ENCODE data around the gene CRISP1. TPM values are rescaled to one million over a fixed set of nuclear protein-coding genes. Genes with fewer than 3 reads are reported as not detected.

Gene CRISP1, protein sequence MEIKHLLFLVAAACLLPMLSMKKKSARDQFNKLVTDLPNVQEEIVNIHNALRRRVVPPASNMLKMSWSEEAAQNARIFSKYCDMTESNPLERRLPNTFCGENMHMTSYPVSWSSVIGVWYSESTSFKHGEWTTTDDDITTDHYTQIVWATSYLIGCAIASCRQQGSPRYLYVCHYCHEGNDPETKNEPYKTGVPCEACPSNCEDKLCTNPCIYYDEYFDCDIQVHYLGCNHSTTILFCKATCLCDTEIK
- not detected for polyA plus RNA-seq (2013)

DNA sequence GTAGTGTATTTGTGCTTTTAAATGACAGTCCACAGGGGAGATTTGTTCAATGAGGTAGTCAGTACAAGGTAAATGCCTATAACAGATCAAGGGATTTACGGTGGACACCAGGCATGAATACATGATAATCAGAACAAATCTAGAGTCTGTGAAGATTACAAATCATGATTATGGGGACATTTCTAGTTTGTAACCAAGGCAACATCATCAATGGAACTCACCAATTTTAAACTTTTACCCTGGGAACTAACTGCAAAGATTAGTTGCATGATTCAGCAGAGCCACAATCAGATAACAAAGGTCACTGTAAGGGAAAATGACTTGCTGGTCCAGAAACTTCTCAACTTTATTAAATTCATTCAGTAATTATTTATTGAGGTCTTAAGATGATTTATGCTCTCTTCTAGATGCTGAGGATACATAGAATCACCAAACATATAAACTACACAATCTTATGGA, at the start of gene CRISP1:
Gene CRISP1, minus strand, starts transcription at position 51 of the 459 bp plus-strand sequence. CDS start 9,135 bp downstream, outside the sequence.
- H3K27ac ChIP-seq (ENCODE audit: insufficient read depth in 1 of 2, low read depth in 1 of 2, low read length in 2 of 2, poor library complexity in 1 of 2, severe bottlenecking in 2 of 2), result no peak within 1 kb of the TSS

DNA sequence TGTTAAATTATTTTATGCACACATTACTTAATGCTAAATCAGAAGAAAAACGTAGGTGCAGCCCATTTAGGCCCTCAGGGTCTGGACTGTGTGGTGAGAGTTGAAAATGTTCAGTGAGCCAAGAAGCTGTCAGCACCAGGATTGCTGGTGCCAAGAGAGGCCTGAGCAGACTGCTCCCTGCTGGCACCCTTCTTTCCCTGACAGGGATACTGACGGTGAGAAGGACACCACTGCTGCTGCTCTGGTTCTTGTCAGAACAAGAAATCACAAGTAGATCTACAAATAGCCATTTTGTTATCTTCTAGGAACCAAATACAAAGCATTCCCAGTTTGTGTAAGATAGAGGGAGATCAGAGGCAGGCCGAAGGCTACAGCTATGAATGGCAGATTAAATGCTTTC, 48.7 kb upstream of the CRISP1 start:
- CTCF ChIA-PET, result no interaction called here
- H3K4me3 ChIP-seq (ENCODE audit: control insufficient read depth in 1 of 7, extremely low read depth in 1 of 7, insufficient read depth in 4 of 7, low read depth in 2 of 7, low read length in 6 of 7), result no peak overlapping the region

More for the DNA sequence above, at the start of gene CRISP1:
- Histone ChIP-seq H3K9me3 (ENCODE audit: control extremely low read depth in 1 of 5, control insufficient read depth in 4 of 5, insufficient read depth in 2 of 5, low read depth in 1 of 5, low read length in 4 of 5) (peaks cover 0 to 5% (median 0%) of the 10 kb centered on the region in 5 experiments), H3K4me3 (ENCODE audit: control insufficient read depth in 1 of 7, extremely low read depth in 1 of 7, insufficient read depth in 4 of 7, low read depth in 2 of 7, low read length in 6 of 7) (no peak within 1 kb of the TSS), H3K36me3 (ENCODE audit: control insufficient read depth in 4 of 4, insufficient read depth in 4 of 4, low read length in 3 of 4) (no peaks in the 10 kb centered on the region), H3K27me3 (replicated peaks in 2 of 5; ENCODE audit: control insufficient read depth in 4 of 5, insufficient read depth in 5 of 5, low read length in 4 of 5) (no peaks in the 10 kb centered on the region), H3K4me1 (ENCODE audit: control extremely low read depth in 1 of 4, control insufficient read depth in 4 of 4, insufficient read depth in 4 of 4, low read length in 3 of 4) (no peaks in the 10 kb centered on the region)
- DNase-seq, result peak in 1 of 3 donors; percentile 21
- CTCF ChIA-PET, result no interaction called here
- WGBS (ENCODE audit: insufficient coverage), result no CpG with 5 or more reads among the region's 1 CpG
- POLR2A ChIA-PET, result no interaction called here

DNA sequence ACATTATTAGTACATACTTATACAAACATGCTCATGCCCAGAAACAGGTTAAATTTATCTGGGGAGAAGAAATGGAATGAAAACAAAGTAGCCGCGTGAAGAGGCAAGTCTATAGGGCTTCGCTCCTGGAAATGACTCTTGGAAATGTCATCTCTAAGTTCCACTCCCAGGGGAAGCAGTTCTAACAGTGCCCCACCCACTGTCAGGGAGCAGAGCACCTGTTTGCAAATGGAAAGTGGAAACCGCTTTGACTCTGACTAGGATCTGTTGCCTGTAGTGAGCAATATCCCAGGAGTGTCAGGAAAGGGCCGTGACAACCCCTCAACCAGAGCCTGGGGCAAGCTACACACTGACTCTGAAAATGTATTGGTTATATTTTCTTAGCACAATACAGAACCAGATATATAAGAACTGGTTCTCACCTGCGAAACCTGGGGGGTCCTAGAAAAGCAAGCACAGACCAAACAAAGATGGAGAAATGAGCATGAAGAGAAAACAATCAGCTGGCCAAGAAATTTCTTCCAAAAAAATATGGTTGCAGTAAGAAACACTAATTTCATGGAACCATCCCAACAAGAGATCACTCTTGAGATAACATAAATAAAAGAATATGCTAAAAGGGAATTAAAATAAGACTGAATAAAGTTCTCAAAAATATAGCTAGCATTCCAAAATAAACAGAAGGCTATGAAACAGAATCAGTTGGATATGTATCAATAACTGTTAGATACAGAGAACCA, 47.5 kb upstream of the CRISP1 start:
- ChIA-PET CTCF (interaction anchor here (1.0 kb wide), 1 partner anchor 307 kb away, joined by 3 read pairs; no protein-coding TSS in a partner anchor), POLR2A (no interaction called here)
- H3K4me1 ChIP-seq (ENCODE audit: control extremely low read depth in 1 of 4, control insufficient read depth in 4 of 4, insufficient read depth in 4 of 4, low read length in 3 of 4), result no peaks in the 10 kb centered on the region
- 94% methylated on average over 5 of the region's 6 CpGs for WGBS (ENCODE audit: insufficient coverage)
- no peaks in the 10 kb centered on the region for H3K27me3 ChIP-seq (replicated peaks in 2 of 5; ENCODE audit: control insufficient read depth in 4 of 5, insufficient read depth in 5 of 5, low read length in 4 of 5)
- no peak for DNase-seq
- H3K27ac ChIP-seq (ENCODE audit: insufficient read depth in 1 of 2, low read depth in 1 of 2, low read length in 2 of 2, poor library complexity in 1 of 2, severe bottlenecking in 2 of 2), result no peak overlapping the region
- H3K36me3 ChIP-seq (ENCODE audit: control insufficient read depth in 4 of 4, insufficient read depth in 4 of 4, low read length in 3 of 4), result no peaks in the 10 kb centered on the region
- no peaks in the 10 kb centered on the region for H3K9me3 ChIP-seq (ENCODE audit: control extremely low read depth in 1 of 5, control insufficient read depth in 4 of 5, insufficient read depth in 2 of 5, low read depth in 1 of 5, low read length in 4 of 5)
- H3K4me3 ChIP-seq (ENCODE audit: control insufficient read depth in 1 of 7, extremely low read depth in 1 of 7, insufficient read depth in 4 of 7, low read depth in 2 of 7, low read length in 6 of 7), result no peak overlapping the region

More for the DNA sequence above, 48.7 kb upstream of the CRISP1 start:
- no peak for DNase-seq
- POLR2A ChIA-PET, result no interaction called here
- no peak overlapping the region for H3K27ac ChIP-seq (ENCODE audit: insufficient read depth in 1 of 2, low read depth in 1 of 2, low read length in 2 of 2, poor library complexity in 1 of 2, severe bottlenecking in 2 of 2)
- no CpG with 5 or more reads among the region's 3 CpGs for WGBS (ENCODE audit: insufficient coverage)
- H3K27me3 ChIP-seq (replicated peaks in 2 of 5; ENCODE audit: control insufficient read depth in 4 of 5, insufficient read depth in 5 of 5, low read length in 4 of 5), result no peaks in the 10 kb centered on the region
- no peaks in the 10 kb centered on the region for H3K9me3 ChIP-seq (ENCODE audit: control extremely low read depth in 1 of 5, control insufficient read depth in 4 of 5, insufficient read depth in 2 of 5, low read depth in 1 of 5, low read length in 4 of 5)
- no peaks in the 10 kb centered on the region for H3K36me3 ChIP-seq (ENCODE audit: control insufficient read depth in 4 of 4, insufficient read depth in 4 of 4, low read length in 3 of 4)
- no peaks in the 10 kb centered on the region for H3K4me1 ChIP-seq (ENCODE audit: control extremely low read depth in 1 of 4, control insufficient read depth in 4 of 4, insufficient read depth in 4 of 4, low read length in 3 of 4)

DNA sequence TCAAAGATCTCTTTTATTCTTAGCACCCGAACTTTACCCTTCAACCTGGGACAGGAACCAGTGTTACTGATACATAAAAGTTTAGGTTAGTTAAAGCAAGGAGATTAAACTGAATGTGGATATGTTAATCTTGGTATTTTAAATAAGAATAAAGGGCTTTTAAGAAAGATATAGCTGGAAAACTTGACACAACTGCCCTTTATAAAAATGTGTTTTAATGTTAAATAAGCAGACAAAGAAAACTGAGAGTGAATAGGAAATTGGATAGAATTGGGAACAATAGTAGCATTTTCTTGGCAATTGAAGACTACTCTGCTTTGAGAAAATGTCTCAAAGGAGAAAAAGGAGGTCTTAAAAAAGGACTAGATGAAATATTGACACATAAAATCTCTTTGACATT, 45.9 kb upstream of the CRISP1 start:
- no peak overlapping the region for H3K27ac ChIP-seq (ENCODE audit: insufficient read depth in 1 of 2, low read depth in 1 of 2, low read length in 2 of 2, poor library complexity in 1 of 2, severe bottlenecking in 2 of 2)
- H3K4me3 ChIP-seq (ENCODE audit: control insufficient read depth in 1 of 7, extremely low read depth in 1 of 7, insufficient read depth in 4 of 7, low read depth in 2 of 7, low read length in 6 of 7), result no peak overlapping the region
- no peaks in the 10 kb centered on the region for H3K36me3 ChIP-seq (ENCODE audit: control insufficient read depth in 4 of 4, insufficient read depth in 4 of 4, low read length in 3 of 4)
- ChIA-PET POLR2A (no interaction called here), CTCF (no interaction called here)
- H3K4me1 ChIP-seq (ENCODE audit: control extremely low read depth in 1 of 4, control insufficient read depth in 4 of 4, insufficient read depth in 4 of 4, low read length in 3 of 4), result no peaks in the 10 kb centered on the region
- H3K27me3 ChIP-seq (replicated peaks in 2 of 5; ENCODE audit: control insufficient read depth in 4 of 5, insufficient read depth in 5 of 5, low read length in 4 of 5), result no peaks in the 10 kb centered on the region
- no CpG with 5 or more reads among the region's 1 CpG for WGBS (ENCODE audit: insufficient coverage)
- no peak for DNase-seq
- no peaks in the 10 kb centered on the region for H3K9me3 ChIP-seq (ENCODE audit: control extremely low read depth in 1 of 5, control insufficient read depth in 4 of 5, insufficient read depth in 2 of 5, low read depth in 1 of 5, low read length in 4 of 5)

DNA sequence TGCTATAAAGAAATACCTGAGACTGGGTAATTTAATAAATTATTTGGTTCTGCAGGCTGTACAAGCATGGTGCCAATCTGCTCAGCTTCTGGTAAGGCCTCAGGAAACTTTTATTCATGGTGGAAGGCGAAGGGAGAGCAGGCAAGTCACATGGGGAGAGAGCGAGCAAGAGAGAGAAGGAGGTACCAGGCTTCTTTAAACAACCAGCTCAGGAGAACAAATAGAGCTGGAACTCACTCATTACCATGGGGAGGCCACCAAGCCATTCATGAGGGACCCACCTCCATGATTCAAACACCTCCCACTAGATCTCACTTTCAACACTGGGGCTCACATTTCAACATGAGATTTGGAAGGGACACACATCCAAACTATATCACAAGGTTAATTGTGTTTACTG, 44.9 kb upstream of the CRISP1 start:
- Histone ChIP-seq H3K36me3 (ENCODE audit: control insufficient read depth in 4 of 4, insufficient read depth in 4 of 4, low read length in 3 of 4) (no peaks in the 10 kb centered on the region), H3K4me1 (ENCODE audit: control extremely low read depth in 1 of 4, control insufficient read depth in 4 of 4, insufficient read depth in 4 of 4, low read length in 3 of 4) (no peaks in the 10 kb centered on the region), H3K27me3 (replicated peaks in 2 of 5; ENCODE audit: control insufficient read depth in 4 of 5, insufficient read depth in 5 of 5, low read length in 4 of 5) (no peaks in the 10 kb centered on the region), H3K27ac (ENCODE audit: insufficient read depth in 1 of 2, low read depth in 1 of 2, low read length in 2 of 2, poor library complexity in 1 of 2, severe bottlenecking in 2 of 2) (no peak overlapping the region), H3K9me3 (ENCODE audit: control extremely low read depth in 1 of 5, control insufficient read depth in 4 of 5, insufficient read depth in 2 of 5, low read depth in 1 of 5, low read length in 4 of 5) (no peaks in the 10 kb centered on the region), H3K4me3 (ENCODE audit: control insufficient read depth in 1 of 7, extremely low read depth in 1 of 7, insufficient read depth in 4 of 7, low read depth in 2 of 7, low read length in 6 of 7) (no peak overlapping the region)
- WGBS (ENCODE audit: insufficient coverage), result 83% methylated on average over 1 of the region's 2 CpGs
- no peak for DNase-seq
- ChIA-PET CTCF (no interaction called here), POLR2A (no interaction called here)

DNA sequence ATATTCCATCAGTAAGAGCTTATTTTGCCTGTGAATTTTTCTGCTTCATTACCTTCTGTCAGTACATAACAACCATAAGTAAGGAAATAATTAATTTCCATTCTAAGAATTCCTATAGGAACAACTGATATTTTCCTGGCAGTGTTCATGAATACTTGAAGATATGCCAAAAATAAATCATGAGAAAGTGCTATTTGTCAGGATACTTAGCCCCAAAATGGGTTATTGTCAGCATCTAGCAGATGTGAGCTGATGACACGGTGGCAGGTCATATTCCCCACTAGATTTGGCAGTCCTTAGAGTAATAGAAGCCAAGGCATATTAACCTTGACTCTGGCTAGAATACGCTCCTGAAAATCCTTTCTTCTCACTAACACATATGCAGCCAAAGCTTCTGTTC, 43.2 kb upstream of the CRISP1 start:
- no peaks in the 10 kb centered on the region for H3K36me3 ChIP-seq (ENCODE audit: control insufficient read depth in 4 of 4, insufficient read depth in 4 of 4, low read length in 3 of 4)
- 91% methylated on average over 1 of the region's 2 CpGs for WGBS (ENCODE audit: insufficient coverage)
- ChIA-PET CTCF (no interaction called here), POLR2A (no interaction called here)
- no peak overlapping the region for H3K27ac ChIP-seq (ENCODE audit: insufficient read depth in 1 of 2, low read depth in 1 of 2, low read length in 2 of 2, poor library complexity in 1 of 2, severe bottlenecking in 2 of 2)
- no peaks in the 10 kb centered on the region for H3K9me3 ChIP-seq (ENCODE audit: control extremely low read depth in 1 of 5, control insufficient read depth in 4 of 5, insufficient read depth in 2 of 5, low read depth in 1 of 5, low read length in 4 of 5)
- no peak for DNase-seq
- H3K4me3 ChIP-seq (ENCODE audit: control insufficient read depth in 1 of 7, extremely low read depth in 1 of 7, insufficient read depth in 4 of 7, low read depth in 2 of 7, low read length in 6 of 7), result no peak overlapping the region
- no peaks in the 10 kb centered on the region for H3K4me1 ChIP-seq (ENCODE audit: control extremely low read depth in 1 of 4, control insufficient read depth in 4 of 4, insufficient read depth in 4 of 4, low read length in 3 of 4)
- H3K27me3 ChIP-seq (replicated peaks in 2 of 5; ENCODE audit: control insufficient read depth in 4 of 5, insufficient read depth in 5 of 5, low read length in 4 of 5), result no peaks in the 10 kb centered on the region

DNA sequence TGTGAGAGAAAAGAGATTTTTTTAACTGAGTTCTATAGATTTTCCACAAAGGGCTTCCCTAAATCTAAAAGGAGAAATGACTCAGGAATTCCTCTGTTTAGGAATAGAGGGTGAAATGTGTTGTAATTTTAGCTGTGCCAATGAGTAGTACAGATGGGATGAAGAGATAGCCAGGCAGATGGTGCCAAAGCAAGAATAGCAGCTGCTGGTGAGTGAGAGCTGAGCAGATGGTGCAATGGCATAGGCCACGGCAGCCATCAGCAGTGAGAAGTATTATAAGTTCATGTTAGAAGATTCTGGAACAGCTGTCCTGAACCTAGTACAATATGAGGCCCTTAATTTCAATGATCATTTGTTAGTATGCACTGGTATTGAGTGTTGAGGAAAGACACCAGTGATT, 40.2 kb upstream of the CRISP1 start:
- WGBS (ENCODE audit: insufficient coverage), result 75% methylated on average over 1 of the region's 1 CpG
- ChIA-PET CTCF (interaction anchor here (0.6 kb wide), 1 partner anchor 1354 kb away, joined by 3 read pairs; no protein-coding TSS in a partner anchor), POLR2A (no interaction called here)
- Histone ChIP-seq H3K27me3 (replicated peaks in 2 of 5; ENCODE audit: control insufficient read depth in 4 of 5, insufficient read depth in 5 of 5, low read length in 4 of 5) (no peaks in the 10 kb centered on the region), H3K4me1 (ENCODE audit: control extremely low read depth in 1 of 4, control insufficient read depth in 4 of 4, insufficient read depth in 4 of 4, low read length in 3 of 4) (no peaks in the 10 kb centered on the region), H3K9me3 (ENCODE audit: control extremely low read depth in 1 of 5, control insufficient read depth in 4 of 5, insufficient read depth in 2 of 5, low read depth in 1 of 5, low read length in 4 of 5) (no peaks in the 10 kb centered on the region), H3K36me3 (ENCODE audit: control insufficient read depth in 4 of 4, insufficient read depth in 4 of 4, low read length in 3 of 4) (no peaks in the 10 kb centered on the region), H3K27ac (ENCODE audit: insufficient read depth in 1 of 2, low read depth in 1 of 2, low read length in 2 of 2, poor library complexity in 1 of 2, severe bottlenecking in 2 of 2) (no peak overlapping the region), H3K4me3 (ENCODE audit: control insufficient read depth in 1 of 7, extremely low read depth in 1 of 7, insufficient read depth in 4 of 7, low read depth in 2 of 7, low read length in 6 of 7) (no peak overlapping the region)
- DNase-seq, result no peak

Data from common myeloid progenitor, CD34-positive (primary cell).